ELF-1 (cell line): ENCODE data around the gene CORO7.

ENCODE experiments used
- DNase-seq: peaks from one replicate; pipeline ENCODE4 v3.0.0-alpha.2; 2016; ENCODE audit warnings: low read depth, low spot score

CORO7 gene

GRCh38 chr16:4307215-4308037 is 109.0 kb downstream of the CORO7 start:
- peak; percentile 99 for DNase-seq

GRCh38 chr16:4306470-4307214 is 109.8 kb downstream of the CORO7 start:
- DNase-seq = no peak
